ENCODE measurements around the gene CORIN.

GRCh38 chr4:47824840-47825239 is 13.0 kb downstream of the CORIN start:
- TF ChIP-seq CTCF (IDR thresholded peaks at IDR 0.05) (no peak), POLR2A (IDR thresholded peaks at IDR 0.05) (no peak)
